Right atrium auricular region (tissue), 2 donors: Measurements from ENCODE around the gene PPP2R3B. TPM values are rescaled to one million over a fixed set of nuclear protein-coding genes. Genes with fewer than 3 reads are reported as not detected.

Source experiments
- DNase-seq: peaks from one replicate; pipeline ENCODE4 v3.0.0-alpha.2; 2019; ENCODE audit warnings: low spot score
- H3K27ac ChIP-seq, 2 donors: fragments of 200-600 bp; sonication (generic); 1 replicate in 1 of 2; 2 replicates in 1 of 2; pipeline ENCODE4 v1.5.1; 2016 to 2019
- H3K27me3 ChIP-seq, 2 donors: fragments of 200-600 bp; sonication (generic); one replicate each; pipeline versions ENCODE4 v1.5.1 to v1.6.0; 2017 to 2019
- H3K36me3 ChIP-seq: fragments of 200-600 bp; sonication (generic); one replicate; pipeline ENCODE4 v1.5.1; 2016
- H3K4me1 ChIP-seq, 2 donors: fragments of 200-600 bp; sonication (generic); one replicate each; pipeline versions ENCODE4 v1.5.1 to v1.6.0; 2017 to 2019
- H3K4me3 ChIP-seq, 2 donors: fragments of 200-600 bp; sonication (generic); 1 replicate in 1 of 2; 2 replicates in 1 of 2; pipeline ENCODE4 v1.5.1; 2017 to 2019; ENCODE audit warnings: mild to moderate bottlenecking in 1 of 2, moderate library complexity in 1 of 2
- H3K9me3 ChIP-seq, 2 donors: fragments of 200-600 bp; sonication (generic); one replicate each; pipeline ENCODE4 v1.5.1; 2019
- total RNA-seq, 2 donors: library from RNA; depleted of rRNA; stranded (reverse); fragments of >200 nt; gene quantifications; one replicate each; pipeline ENCODE4 v1.1.0, GENCODE V29; 2016
- TF ChIP-seq, protein P1 (sequence below), 2 donors: fragments of 200-600 bp; sonication (generic); IDR thresholded peaks; one replicate each; pipeline ENCODE4 v1.5.1; 2019; ENCODE audit warnings: antibody characterized with exemption in 2 of 2

Gene PPP2R3B
- total RNA-seq, 2 donors from 2014 or later: 58.6 to 70.1 TPM

DNA sequence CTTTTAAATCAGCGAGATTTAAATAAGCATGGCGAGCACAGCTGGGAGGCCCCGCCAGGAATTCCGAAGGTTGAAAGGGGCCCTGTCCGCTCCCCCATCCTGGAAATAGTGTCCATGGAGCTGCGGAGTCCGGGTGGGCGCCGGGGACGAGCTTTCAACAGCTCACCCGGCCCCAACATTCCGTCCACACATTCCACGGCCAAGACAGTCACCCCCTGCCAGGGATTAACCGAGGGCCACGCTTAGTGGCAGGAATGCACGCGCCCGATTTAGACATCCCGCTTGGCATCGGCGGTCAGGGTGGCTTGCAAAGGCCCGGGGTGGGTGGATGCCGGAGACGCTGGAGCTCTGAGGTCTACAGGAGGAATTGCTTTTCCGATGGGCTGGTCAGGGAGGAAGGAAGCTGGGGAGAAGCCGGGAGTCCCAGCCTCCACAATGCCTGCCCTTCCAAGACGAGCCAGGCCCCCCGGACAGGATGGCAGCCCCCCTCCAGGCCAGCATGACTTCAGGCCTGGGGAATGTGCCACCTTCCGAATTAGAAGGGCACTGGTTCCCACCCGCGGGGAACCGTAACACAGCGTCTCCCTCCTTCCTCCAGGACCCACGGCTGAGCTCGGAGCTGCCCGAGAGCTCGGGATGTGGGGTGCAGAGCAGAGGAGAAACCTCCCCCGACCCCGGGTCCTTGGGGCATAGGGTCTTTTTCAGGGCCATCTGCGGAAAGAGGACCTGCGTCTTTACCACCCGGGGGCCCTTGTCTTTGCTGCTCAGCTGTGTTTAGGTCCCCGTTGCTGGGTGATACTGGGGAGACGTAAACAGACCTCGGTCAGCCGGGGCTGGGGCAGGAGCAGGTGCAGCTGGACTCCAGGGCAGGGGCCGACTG lies 26.9 kb upstream of the PPP2R3B start:
- no peaks in the 10 kb centered on the region for H3K9me3 ChIP-seq
- DNase-seq: peak; percentile 63
- TF ChIP-seq, protein P1, sequence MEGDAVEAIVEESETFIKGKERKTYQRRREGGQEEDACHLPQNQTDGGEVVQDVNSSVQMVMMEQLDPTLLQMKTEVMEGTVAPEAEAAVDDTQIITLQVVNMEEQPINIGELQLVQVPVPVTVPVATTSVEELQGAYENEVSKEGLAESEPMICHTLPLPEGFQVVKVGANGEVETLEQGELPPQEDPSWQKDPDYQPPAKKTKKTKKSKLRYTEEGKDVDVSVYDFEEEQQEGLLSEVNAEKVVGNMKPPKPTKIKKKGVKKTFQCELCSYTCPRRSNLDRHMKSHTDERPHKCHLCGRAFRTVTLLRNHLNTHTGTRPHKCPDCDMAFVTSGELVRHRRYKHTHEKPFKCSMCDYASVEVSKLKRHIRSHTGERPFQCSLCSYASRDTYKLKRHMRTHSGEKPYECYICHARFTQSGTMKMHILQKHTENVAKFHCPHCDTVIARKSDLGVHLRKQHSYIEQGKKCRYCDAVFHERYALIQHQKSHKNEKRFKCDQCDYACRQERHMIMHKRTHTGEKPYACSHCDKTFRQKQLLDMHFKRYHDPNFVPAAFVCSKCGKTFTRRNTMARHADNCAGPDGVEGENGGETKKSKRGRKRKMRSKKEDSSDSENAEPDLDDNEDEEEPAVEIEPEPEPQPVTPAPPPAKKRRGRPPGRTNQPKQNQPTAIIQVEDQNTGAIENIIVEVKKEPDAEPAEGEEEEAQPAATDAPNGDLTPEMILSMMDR (IDR thresholded peaks at IDR 0.05): peak in 1 of 2 donors; percentile 33
- H3K27me3 ChIP-seq: no peaks in the 10 kb centered on the region
- H3K4me1 ChIP-seq: peaks cover 0 to 17% of the 10 kb centered on the region in 2 donors
- peak overlapping the region; percentile 27 to 36 for H3K4me3 ChIP-seq
- no peaks in the 10 kb centered on the region for H3K36me3 ChIP-seq
- H3K27ac ChIP-seq: peak overlapping the region; percentile 71 to 86

GRCh38 chrX:410296-410695 lies 23.6 kb upstream of the PPP2R3B start:
- Histone ChIP-seq H3K9me3 (no peaks in the 10 kb centered on the region), H3K36me3 (no peaks in the 10 kb centered on the region), H3K4me3 (no peak overlapping the region), H3K27ac (no peak overlapping the region), H3K4me1 (peaks cover 0 to 17% of the 10 kb centered on the region in 2 donors), H3K27me3 (no peaks in the 10 kb centered on the region)
- DNase-seq: no peak
- TF ChIP-seq, protein P1 (IDR thresholded peaks at IDR 0.05): no peak

- Histone ChIP-seq H3K36me3 (no peaks in the 10 kb centered on the region), H3K4me1 (no peaks in the 10 kb centered on the region), H3K27ac (no peak overlapping the region), H3K4me3 (no peak overlapping the region), H3K9me3 (no peaks in the 10 kb centered on the region), H3K27me3 (no peaks in the 10 kb centered on the region)
- DNase-seq: no peak
- TF ChIP-seq, protein P1 (IDR thresholded peaks at IDR 0.05): no peak
These were observed 18.4 kb upstream of the PPP2R3B start for GRCh38 chrX:405149-405548.

- no peak overlapping the region for H3K27ac ChIP-seq
- no peak for DNase-seq
- TF ChIP-seq, protein P1 (IDR thresholded peaks at IDR 0.05): no peak
- H3K27me3 ChIP-seq: no peaks in the 10 kb centered on the region
- no peaks in the 10 kb centered on the region for H3K9me3 ChIP-seq
- no peaks in the 10 kb centered on the region for H3K36me3 ChIP-seq
- H3K4me1 ChIP-seq: no peaks in the 10 kb centered on the region
- H3K4me3 ChIP-seq: no peak overlapping the region
These were observed 17.9 kb upstream of the PPP2R3B start for GRCh38 chrX:404656-405055.

- no peaks in the 10 kb centered on the region for H3K27me3 ChIP-seq
- no peak overlapping the region for H3K27ac ChIP-seq
- no peaks in the 10 kb centered on the region for H3K4me1 ChIP-seq
- no peak overlapping the region for H3K4me3 ChIP-seq
- no peaks in the 10 kb centered on the region for H3K36me3 ChIP-seq
- H3K9me3 ChIP-seq: no peaks in the 10 kb centered on the region
- DNase-seq: no peak
- TF ChIP-seq, protein P1 (IDR thresholded peaks at IDR 0.05): no peak
These were observed 16.1 kb upstream of the PPP2R3B start for GRCh38 chrX:402857-403256.
